AG20443 (cell line): ENCODE data around the gene TRAPPC5.

ENCODE experiments used
- DNase-seq: peaks from one replicate; pipeline ENCODE4 v3.0.0; 2012; ENCODE audit warnings: low spot score, mixed read lengths

TRAPPC5 gene

GRCh38 chr19:7645656-7646425, 34.8 kb upstream of the TRAPPC5 start:
- DNase-seq = no peak

GRCh38 chr19:7646426-7646700, 34.3 kb upstream of the TRAPPC5 start:
- DNase-seq = no peak

- no peak for DNase-seq
These were observed 33.5 kb upstream of the TRAPPC5 start for GRCh38 chr19:7647156-7647555.

GRCh38 chr19:7648265-7649014, 32.2 kb upstream of the TRAPPC5 start:
- DNase-seq = no peak

- no peak for DNase-seq
These were observed 30.5 kb upstream of the TRAPPC5 start for GRCh38 chr19:7650148-7650547.

GRCh38 chr19:7652061-7652641, 28.5 kb upstream of the TRAPPC5 start:
- DNase-seq = peak; percentile 86

GRCh38 chr19:7654401-7654800, 26.2 kb upstream of the TRAPPC5 start:
- no peak for DNase-seq

- DNase-seq = no peak
These were observed 25.1 kb upstream of the TRAPPC5 start for GRCh38 chr19:7655581-7655980.

GRCh38 chr19:7657131-7657751, 23.4 kb upstream of the TRAPPC5 start:
- no peak for DNase-seq

- DNase-seq = no peak
These were observed 22.4 kb upstream of the TRAPPC5 start for GRCh38 chr19:7658219-7658686.

- DNase-seq = no peak
These were observed 18.7 kb upstream of the TRAPPC5 start for GRCh38 chr19:7661744-7662538.

- no peak for DNase-seq
These were observed 18.0 kb upstream of the TRAPPC5 start for GRCh38 chr19:7662657-7663056.

- DNase-seq = no peak
These were observed 16.9 kb upstream of the TRAPPC5 start for GRCh38 chr19:7663706-7664105.

GRCh38 chr19:7665076-7665475, 15.6 kb upstream of the TRAPPC5 start:
- DNase-seq = no peak

- DNase-seq = no peak
These were observed 11.8 kb upstream of the TRAPPC5 start, which contains the start of gene RETN for GRCh38 chr19:7668842-7669241. Gene RETN, plus strand, starts transcription at chr19:7669049. Its CDS starts 278 bp downstream, at chr19:7669327.

GRCh38 chr19:7669641-7670040, 11.0 kb upstream of the TRAPPC5 start:
- no peak for DNase-seq

GRCh38 chr19:7670150-7670783, 10.4 kb upstream of the TRAPPC5 start:
- no peak for DNase-seq

- no peak for DNase-seq
These were observed 9.8 kb upstream of the TRAPPC5 start for GRCh38 chr19:7670790-7671189.

- DNase-seq = no peak
These were observed 8.1 kb upstream of the TRAPPC5 start for GRCh38 chr19:7672522-7672921.

- DNase-seq = peak; percentile 87
These were observed 6.3 kb upstream of the TRAPPC5 start for GRCh38 chr19:7674010-7675005.
